Suppressor macrophage (primary cell): ENCODE data around the gene USP19.

Source experiments
- DNase-seq, 4 experiments: peaks; one replicate each; pipeline ENCODE4 v3.0.0-alpha.2; 2020 to 2022
- total RNA-seq, 17 experiments: gene quantifications; one replicate each; lab custom pipeline; 2026; ENCODE audit warnings: mixed read lengths in 6 of 17, inconsistent platforms in 3 of 17; lab: John Stamatoyannopoulos, UW

Gene USP19
- total RNA-seq: 40.1 to 104 (median 66.6) reads per million in 17 experiments

GRCh38 chr3:49120438-49121131, at the start of gene USP19:
TSS of gene USP19 (minus strand) at chr3:49120823. CDS start at chr3:49119145, 1,678 bp downstream.
- DNase-seq: peak; percentile 95 to 97 (median 96)

- DNase-seq: no peak
Measured at GRCh38 chr3:49166752-49167556, 46.3 kb upstream of the USP19 start.

GRCh38 chr3:49165771-49166751, 45.4 kb upstream of the USP19 start, which contains the start of gene CCDC71:
TSS of gene CCDC71 (minus strand) at chr3:49166331. CDS start at chr3:49164208, 2,123 bp downstream.
- peak; percentile 83 to 94 (median 88) for DNase-seq

GRCh38 chr3:49164983-49165720, 44.5 kb upstream of the USP19 start:
- DNase-seq: no peak

GRCh38 chr3:49163609-49164008, 43.0 kb upstream of the USP19 start:
- no peak for DNase-seq

- DNase-seq: no peak
Measured at GRCh38 chr3:49162751-49163419, 42.3 kb upstream of the USP19 start.

- DNase-seq: peak in 3 of 4 experiments; percentile 42 to 57 (median 57)
Measured at GRCh38 chr3:49161808-49162530, 41.3 kb upstream of the USP19 start.

GRCh38 chr3:49161197-49161596, 40.6 kb upstream of the USP19 start:
- DNase-seq: no peak

GRCh38 chr3:49158792-49159191, 38.2 kb upstream of the USP19 start:
- DNase-seq: no peak

- DNase-seq: peak; percentile 41 to 68 (median 54)
Measured at GRCh38 chr3:49158103-49158709, 37.6 kb upstream of the USP19 start.

- DNase-seq: no peak
Measured at GRCh38 chr3:49157289-49157688, 36.7 kb upstream of the USP19 start.

- DNase-seq: no peak
Measured at GRCh38 chr3:49153349-49153912, 32.8 kb upstream of the USP19 start.

- no peak for DNase-seq
Measured at GRCh38 chr3:49151610-49152009, 31.0 kb upstream of the USP19 start.

- no peak for DNase-seq
Measured at GRCh38 chr3:49148159-49148558, 27.5 kb upstream of the USP19 start.

- no peak for DNase-seq
Measured at GRCh38 chr3:49140080-49140479, 19.5 kb upstream of the USP19 start.

- DNase-seq: no peak
Measured at GRCh38 chr3:49135499-49135898, 14.9 kb upstream of the USP19 start.

GRCh38 chr3:49134471-49135265, 14.0 kb upstream of the USP19 start:
- no peak for DNase-seq

GRCh38 chr3:49133226-49133951, 12.8 kb upstream of the USP19 start:
- peak; percentile 69 to 80 (median 78) for DNase-seq
